GM06990 (cell line): ENCODE data around the gene PIGS.

Experiments
- DNase-seq: peaks from one replicate; pipeline ENCODE4 v3.0.0-alpha.2; 2011; ENCODE audit not compliant: insufficient read length; ENCODE audit errors: extremely low read depth
- H3K27me3 ChIP-seq: replicated peaks from 2 replicates; pipeline ENCODE4 v1.6.0; 2011; ENCODE audit warnings: low read length; ENCODE audit not compliant: control insufficient read depth, insufficient read depth
- H3K36me3 ChIP-seq: 2 replicates; pipeline ENCODE4 v1.5.1; 2011; ENCODE audit warnings: low read length; ENCODE audit not compliant: control insufficient read depth, insufficient read depth
- H3K4me3 ChIP-seq: replicated peaks from 2 replicates; pipeline ENCODE4 v1.5.1; 2011; ENCODE audit warnings: low read depth, mild to moderate bottlenecking, control low read depth, low read length
- CTCF ChIP-seq: IDR thresholded peaks from 2 replicates; pipeline ENCODE4 v1.5.1; 2011; ENCODE audit warnings: low read length, control low read depth, mild to moderate bottlenecking, inconsistent platforms; ENCODE audit not compliant: insufficient read depth, poor library complexity, severe bottlenecking

The PIGS gene

GRCh38 chr17:28599311-28600184 is 28.2 kb upstream of the PIGS start:
- H3K36me3 ChIP-seq: peaks cover 1% of the 10 kb centered on the region
- no peak for TF ChIP-seq CTCF
- H3K27me3 ChIP-seq: no peaks in the 10 kb centered on the region
- no peak for DNase-seq
- H3K4me3 ChIP-seq: peak overlapping the region; percentile 90

GRCh38 chr17:28598799-28599310 is 27.5 kb upstream of the PIGS start, which contains the start of gene SPAG5:
SPAG5 (minus strand) TSS chr17:28599025; CDS start chr17:28598946, 79 bp downstream.
- TF ChIP-seq CTCF: no peak

GRCh38 chr17:28598389-28598788 is 27.1 kb upstream of the PIGS start:
- TF ChIP-seq CTCF: no peak

More at GRCh38 chr17:28598799-28599310, 27.5 kb upstream of the PIGS start, which contains the start of gene SPAG5:
- Histone ChIP-seq H3K27me3 (no peaks in the 10 kb centered on the region), H3K36me3 (peaks cover 1% of the 10 kb centered on the region), H3K4me3 (peak within 1 kb of the TSS; percentile 90)
- peak; percentile 98 for DNase-seq

GRCh38 chr17:28597606-28598383 is 26.5 kb upstream of the PIGS start:
- DNase-seq: no peak
- H3K27me3 ChIP-seq: no peaks in the 10 kb centered on the region
- H3K4me3 ChIP-seq: peak overlapping the region; percentile 90
- H3K36me3 ChIP-seq: peaks cover 6% of the 10 kb centered on the region
- no peak for TF ChIP-seq CTCF

More at GRCh38 chr17:28598389-28598788, 27.1 kb upstream of the PIGS start:
- no peak for DNase-seq
- Histone ChIP-seq H3K36me3 (peaks cover 1% of the 10 kb centered on the region), H3K4me3 (peak overlapping the region; percentile 90), H3K27me3 (no peaks in the 10 kb centered on the region)

GRCh38 chr17:28592260-28592659 is 20.9 kb upstream of the PIGS start:
- DNase-seq: no peak
- Histone ChIP-seq H3K4me3 (no peak overlapping the region), H3K36me3 (peaks cover 31% of the 10 kb centered on the region), H3K27me3 (no peaks in the 10 kb centered on the region)
- no peak for TF ChIP-seq CTCF
